Adrenal gland (tissue), 12 donors: Measurements from ENCODE around the gene MYO1E. TPM values are rescaled to one million over a fixed set of nuclear protein-coding genes. Genes with fewer than 3 reads are reported as not detected.

Experiments
- DNase-seq, 7 donors: peaks; one replicate each; pipeline ENCODE4 v3.0.0-alpha.2; 2019 to 2020
- H3K27ac ChIP-seq, 5 donors: fragments of 200-600 bp; sonication (generic) in 4 of 5; 1 replicate in 3 of 5; 2 replicates in 2 of 5; pipeline versions ENCODE4 v1.5.1 to v1.8.0; 2016 to 2020; ENCODE audit warnings: mild to moderate bottlenecking in 1 of 5
- H3K27me3 ChIP-seq: fragments of 200-600 bp; 2 replicates; pipeline ENCODE4 v1.8.0; 2021
- H3K36me3 ChIP-seq, 2 donors: fragments of 200-600 bp; replicated peaks in 1 of 2; 1 replicate in 1 of 2; 2 replicates in 1 of 2; pipeline versions ENCODE4 v1.5.1 to v1.8.0; 2018 to 2022
- H3K4me1 ChIP-seq, 2 donors: fragments of 200-600 bp; replicated peaks in 1 of 2; 1 replicate in 1 of 2; 2 replicates in 1 of 2; pipeline versions ENCODE4 v1.5.1 to v1.8.0; 2018 to 2021
- H3K4me3 ChIP-seq, 4 donors: fragments of 200-600 bp; sonication (generic) in 3 of 4; one replicate each; pipeline ENCODE4 v1.5.1; 2016 to 2018
- H3K9me3 ChIP-seq, 3 donors: fragments of 200-600 bp; sonication (generic) in 1 of 3; replicated peaks in 1 of 3; 1 replicate in 2 of 3; 2 replicates in 1 of 3; pipeline versions ENCODE4 v1.5.1 to v1.8.0; 2016 to 2021
- POLR2A ChIP-seq, 2 donors: fragments of 450-650 bp; IDR thresholded peaks; one replicate each; pipeline ENCODE4 v1.6.1; 2017; ENCODE audit warnings: antibody characterized with exemption in 2 of 2, mild to moderate bottlenecking in 2 of 2, moderate library complexity in 1 of 2
- WGBS, 4 donors: extraction: QIAGEN DNeasy Blood & Tissue Kit in 2 of 4; methylation state at CpG; one replicate each; pipeline versions ENCODE4 v1.1.5 to v1.1.7; 2013 to 2017; 5-methylcytosine and 5-hydroxymethylcytosine counted together
- intact Hi-C, 2 donors: fragments of 100-400 bp; cut with DNase I; formaldehyde crosslinking; loops; one replicate each; pipeline versions ENCODE4 v1.14.1 to v1.15.0; 2022 to 2023
- polyA plus RNA-seq, 3 donors: library from polyadenylated mRNA; stranded (reverse); fragments of 200-250 nt in 2 of 3; fragments of 350-450 nt in 1 of 3; fragmentation: Illumina TruSeq in 1 of 3; extraction: RNeasy Lipid Tissue Mini Kit (QIAGEN cat#74804) in 1 of 3; gene quantifications; one replicate each; pipeline ENCODE4 v1.2.3, GENCODE V29; 2013 to 2014
- total RNA-seq, 9 donors: library from RNA; depleted of rRNA in 4 of 9; stranded (reverse); fragments of >200 nt in 4 of 9; fragments of 120-200 nt in 1 of 9; fragmentation: NEBNext Ultra II Directional in 1 of 9; extraction: Animal tissue kit (Norgen Biotek cat#: 25700) in 1 of 9; gene quantifications; one replicate each; pipeline versions ENCODE4 v1.1.0 to v1.2.4, GENCODE V29; 2013 to 2023
- TF ChIP-seq, protein P1 (sequence below), 6 experiments: fragments of 450-650 bp in 4 of 6; fragments of 200-600 bp in 2 of 6; sonication (generic) in 1 of 6; IDR thresholded peaks; 1 replicate in 5 of 6; 2 replicates in 1 of 6; pipeline versions ENCODE4 v1.5.1 to v1.8.0; 2016 to 2021; ENCODE audit warnings: antibody characterized with exemption in 6 of 6, mild to moderate bottlenecking in 2 of 6, moderate library complexity in 1 of 6
- donor health status: healthy with polysubstance abuse.
- donor health status: Bipolar disorder and iron deficiency.
- donor health status: DM: yes; HTN: yes; CAD: no.
- donor health status: DM: no; HTN: no; CAD: no.
- donor health status: DM: no; HTN: no; CAD: no.
- donor health status: DM: yes; HTN: yes; CAD: no.

Gene MYO1E
- total and polyA plus RNA-seq, 12 donors = 11.9 to 50.8 (median 26.0) TPM

DNA sequence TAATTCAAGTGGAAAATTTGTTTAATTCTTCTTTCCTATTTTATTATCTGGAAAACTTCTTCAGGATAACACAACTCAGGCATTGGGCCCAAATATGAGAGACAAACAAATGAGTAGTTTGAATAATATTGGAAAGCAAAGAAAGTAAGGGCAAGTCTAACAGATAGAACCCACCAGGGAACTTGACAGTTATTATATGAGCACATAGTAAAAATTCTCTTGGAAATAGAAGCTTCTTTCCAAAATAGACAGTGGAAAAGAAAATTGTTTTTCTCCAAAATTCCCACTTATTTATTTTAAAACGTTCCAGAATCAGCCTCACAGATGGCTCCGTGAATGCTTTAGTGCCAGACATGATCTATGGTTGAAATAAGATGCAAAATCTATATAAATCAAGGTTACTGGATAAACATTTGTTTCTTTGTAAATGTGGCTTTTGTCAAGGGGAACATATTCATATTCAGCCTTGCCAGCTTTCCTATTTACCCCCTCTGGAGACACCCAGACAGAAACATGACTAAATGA is 142.1 kb downstream of the MYO1E start:
- DNase-seq = no peak
- no peaks in the 10 kb centered on the region for H3K9me3 ChIP-seq
- WGBS, 4 donors = 72 to 84% (median 76%) methylated on average over 2 of the region's 2 CpGs
- no peaks in the 10 kb centered on the region for H3K36me3 ChIP-seq
- H3K4me3 ChIP-seq = no peak overlapping the region
- H3K27ac ChIP-seq = no peak overlapping the region
- H3K27me3 ChIP-seq = no peaks in the 10 kb centered on the region
- H3K4me1 ChIP-seq = peaks cover 0 to 9% of the 10 kb centered on the region in 2 donors
- intact Hi-C loops = no loop called here
- TF ChIP-seq, protein P1, sequence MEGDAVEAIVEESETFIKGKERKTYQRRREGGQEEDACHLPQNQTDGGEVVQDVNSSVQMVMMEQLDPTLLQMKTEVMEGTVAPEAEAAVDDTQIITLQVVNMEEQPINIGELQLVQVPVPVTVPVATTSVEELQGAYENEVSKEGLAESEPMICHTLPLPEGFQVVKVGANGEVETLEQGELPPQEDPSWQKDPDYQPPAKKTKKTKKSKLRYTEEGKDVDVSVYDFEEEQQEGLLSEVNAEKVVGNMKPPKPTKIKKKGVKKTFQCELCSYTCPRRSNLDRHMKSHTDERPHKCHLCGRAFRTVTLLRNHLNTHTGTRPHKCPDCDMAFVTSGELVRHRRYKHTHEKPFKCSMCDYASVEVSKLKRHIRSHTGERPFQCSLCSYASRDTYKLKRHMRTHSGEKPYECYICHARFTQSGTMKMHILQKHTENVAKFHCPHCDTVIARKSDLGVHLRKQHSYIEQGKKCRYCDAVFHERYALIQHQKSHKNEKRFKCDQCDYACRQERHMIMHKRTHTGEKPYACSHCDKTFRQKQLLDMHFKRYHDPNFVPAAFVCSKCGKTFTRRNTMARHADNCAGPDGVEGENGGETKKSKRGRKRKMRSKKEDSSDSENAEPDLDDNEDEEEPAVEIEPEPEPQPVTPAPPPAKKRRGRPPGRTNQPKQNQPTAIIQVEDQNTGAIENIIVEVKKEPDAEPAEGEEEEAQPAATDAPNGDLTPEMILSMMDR (IDR thresholded peaks at IDR 0.05) = no peak
- TF ChIP-seq POLR2A (IDR thresholded peaks at IDR 0.05) = no peak

DNA sequence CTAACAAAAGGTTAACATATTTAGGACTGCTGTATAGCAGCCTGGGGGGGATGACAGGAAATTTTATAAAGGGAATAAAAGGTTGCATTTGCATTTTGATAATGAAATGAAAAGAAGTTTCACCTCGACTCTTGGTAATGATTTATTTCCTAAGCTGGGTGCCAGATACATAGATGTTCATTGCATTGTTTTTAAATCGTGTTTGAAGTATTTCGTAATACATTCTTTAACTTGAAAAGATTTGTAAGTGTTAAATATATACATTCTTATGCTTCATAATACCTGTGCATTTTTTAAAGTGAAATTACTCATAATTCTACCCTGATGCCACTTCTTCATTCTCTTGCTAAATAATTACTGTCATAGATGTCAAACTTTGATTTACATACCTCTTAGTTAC is 143.2 kb downstream of the MYO1E start:
- no peaks in the 10 kb centered on the region for H3K36me3 ChIP-seq
- no peak for DNase-seq
- H3K27me3 ChIP-seq = no peaks in the 10 kb centered on the region
- H3K4me3 ChIP-seq = no peak overlapping the region
- H3K4me1 ChIP-seq = peaks cover 0 to 13% of the 10 kb centered on the region in 2 donors
- H3K27ac ChIP-seq = no peak overlapping the region
- intact Hi-C loops = no loop called here
- WGBS, 4 donors = 68 to 74% (median 69%) methylated on average over 3 of the region's 3 CpGs
- no peaks in the 10 kb centered on the region for H3K9me3 ChIP-seq
- TF ChIP-seq, protein P1 (IDR thresholded peaks at IDR 0.05) = no peak
- no peak for TF ChIP-seq POLR2A (IDR thresholded peaks at IDR 0.05)

DNA sequence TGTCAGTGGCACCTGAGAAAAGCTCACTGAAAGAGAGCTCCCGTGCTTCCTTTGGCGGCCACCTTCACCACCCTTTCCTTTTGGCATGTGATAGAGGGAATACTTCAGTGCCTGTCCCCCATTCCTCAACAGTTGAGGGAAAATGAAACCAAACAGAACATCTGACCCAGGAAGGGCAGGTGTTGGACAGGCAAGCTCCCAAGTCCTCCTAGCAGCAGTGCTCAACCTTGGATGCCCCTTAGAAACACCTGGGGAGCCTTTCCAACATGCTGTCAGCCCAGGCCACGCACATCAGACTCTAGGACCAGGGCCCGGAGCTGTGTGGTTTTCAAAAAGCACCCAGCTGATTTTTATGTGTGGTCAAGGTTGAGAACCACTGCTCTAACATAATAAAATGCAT is 143.7 kb downstream of the MYO1E start:
- H3K27me3 ChIP-seq = no peaks in the 10 kb centered on the region
- intact Hi-C loops = no loop called here
- WGBS, 4 donors = 80 to 94% (median 86%) methylated on average over 4 of the region's 4 CpGs
- peaks cover 0 to 17% of the 10 kb centered on the region in 2 donors for H3K4me1 ChIP-seq
- no peaks in the 10 kb centered on the region for H3K9me3 ChIP-seq
- DNase-seq = no peak
- TF ChIP-seq, protein P1 (IDR thresholded peaks at IDR 0.05) = no peak
- no peak for TF ChIP-seq POLR2A (IDR thresholded peaks at IDR 0.05)
- H3K36me3 ChIP-seq = no peaks in the 10 kb centered on the region
- no peak overlapping the region for H3K27ac ChIP-seq
- no peak overlapping the region for H3K4me3 ChIP-seq

DNA sequence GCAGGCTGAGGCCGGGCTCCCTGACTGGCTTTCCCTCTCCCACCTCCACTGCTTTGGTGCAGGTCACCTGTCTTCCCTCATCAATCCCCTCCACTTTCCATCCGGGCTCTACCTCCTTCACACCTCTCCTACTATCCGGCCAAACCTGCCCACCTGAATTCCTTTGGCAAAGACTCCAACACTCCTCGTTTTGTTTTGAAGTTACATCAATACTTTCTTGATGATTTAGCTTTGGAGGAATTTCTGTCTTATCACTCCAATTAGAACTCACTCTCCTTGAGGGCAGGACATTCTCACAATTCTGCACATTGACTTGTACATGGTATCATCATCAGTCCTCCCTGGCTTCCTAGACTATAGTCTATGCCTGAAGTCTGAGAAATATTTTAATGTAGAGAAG is 145.7 kb downstream of the MYO1E start:
- intact Hi-C loops = no loop called here
- WGBS, 4 donors = 88 to 94% (median 91%) methylated on average over 4 of the region's 4 CpGs
- H3K4me3 ChIP-seq = no peak overlapping the region
- no peak for DNase-seq
- H3K4me1 ChIP-seq = peaks cover 0 to 12% of the 10 kb centered on the region in 2 donors
- H3K27me3 ChIP-seq = no peaks in the 10 kb centered on the region
- no peaks in the 10 kb centered on the region for H3K9me3 ChIP-seq
- H3K36me3 ChIP-seq = no peaks in the 10 kb centered on the region
- TF ChIP-seq, protein P1 (IDR thresholded peaks at IDR 0.05) = no peak
- H3K27ac ChIP-seq = no peak overlapping the region
